Measurements from ENCODE around the gene ITPR1. TPM values are rescaled to one million over a fixed set of nuclear protein-coding genes. Genes with fewer than 3 reads are reported as not detected.
"Not testable (repeated sequence)": the region's sequence is repeated elsewhere in the genome, so short reads cannot be mapped to it uniquely, and the experiment has no call there.

ITPR1 gene
- total RNA-seq: 47.5 and 59.7 TPM in 2 replicates

- peak; percentile 99 for DNase-seq
Observed at GRCh38 chr3:4493014-4493940, at the start of gene ITPR1. Gene ITPR1 (plus strand): TSS chr3:4493348. CDS start chr3:4516492, 23,144 bp downstream.

- no peak for DNase-seq
Observed at GRCh38 chr3:4447295-4447999, 45.7 kb upstream of the ITPR1 start.

GRCh38 chr3:4448187-4448586 is 45.0 kb upstream of the ITPR1 start:
- no peak for DNase-seq

- DNase-seq: no peak
Observed at GRCh38 chr3:4449043-4449805, 43.9 kb upstream of the ITPR1 start.

- DNase-seq: no peak
Observed at GRCh38 chr3:4454142-4454541, 39.0 kb upstream of the ITPR1 start.

GRCh38 chr3:4456780-4457179 is 36.4 kb upstream of the ITPR1 start:
- DNase-seq: not testable (repeated sequence)

GRCh38 chr3:4458961-4459360 is 34.2 kb upstream of the ITPR1 start:
- DNase-seq: no peak

GRCh38 chr3:4460334-4460733 is 32.8 kb upstream of the ITPR1 start:
- DNase-seq: no peak

- DNase-seq: no peak
Observed at GRCh38 chr3:4461468-4462090, 31.6 kb upstream of the ITPR1 start.

GRCh38 chr3:4462369-4463040 is 30.6 kb upstream of the ITPR1 start:
- no peak for DNase-seq

- DNase-seq: no peak
Observed at GRCh38 chr3:4464576-4464975, 28.6 kb upstream of the ITPR1 start.

GRCh38 chr3:4466741-4467521 is 26.2 kb upstream of the ITPR1 start, which contains the start of gene SUMF1:
Gene SUMF1 (minus strand): TSS chr3:4467269. CDS start chr3:4467245, 24 bp downstream.
- DNase-seq: peak; percentile 85

GRCh38 chr3:4467522-4467867 is 25.7 kb upstream of the ITPR1 start:
- no peak for DNase-seq

GRCh38 chr3:4471907-4472306 is 21.2 kb upstream of the ITPR1 start:
- DNase-seq: no peak

GRCh38 chr3:4472312-4472711 is 20.8 kb upstream of the ITPR1 start:
- DNase-seq: no peak

GRCh38 chr3:4472766-4473165 is 20.4 kb upstream of the ITPR1 start:
- DNase-seq: no peak

GRCh38 chr3:4474683-4475490 is 18.3 kb upstream of the ITPR1 start:
- DNase-seq: peak; percentile 96

GRCh38 chr3:4475804-4476203 is 17.3 kb upstream of the ITPR1 start:
- no peak for DNase-seq

GRCh38 chr3:4476496-4476895 is 16.7 kb upstream of the ITPR1 start:
- DNase-seq: peak; percentile 48

- DNase-seq: peak; percentile 57
Observed at GRCh38 chr3:4478261-4478660, 14.9 kb upstream of the ITPR1 start.

All from dermis blood vessel endothelial cell (primary cell).